GM12872 (cell line): ENCODE measurements around the gene CXCR5.

Source experiments
- TF ChIP-seq, protein P1 (sequence below): IDR thresholded peaks from 3 replicates; pipeline ENCODE4 v1.5.1; 2011; ENCODE audit warnings: low read depth, mild to moderate bottlenecking, low read length, moderate library complexity; ENCODE audit not compliant: insufficient read depth

Gene CXCR5

DNA sequence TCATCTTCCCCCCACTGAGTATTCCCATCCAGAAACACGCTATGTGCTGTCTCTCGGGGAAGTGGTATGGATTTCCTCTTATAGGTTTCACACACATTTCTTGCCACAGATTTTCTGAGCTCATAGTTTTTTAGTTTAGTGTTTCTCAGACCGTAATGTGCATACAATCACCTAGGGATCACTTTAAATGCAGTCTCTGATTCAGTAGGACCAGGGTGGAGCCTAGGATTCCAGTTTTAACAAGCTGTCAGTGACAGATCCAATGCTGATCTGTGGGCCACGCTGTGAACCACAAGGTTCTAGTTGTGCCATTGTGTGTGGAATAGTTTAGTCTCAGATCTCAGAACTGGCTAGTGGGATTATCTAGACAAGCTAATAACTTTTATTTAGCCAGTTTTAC lies 23.7 kb upstream of the CXCR5 start:
- TF ChIP-seq, protein P1, sequence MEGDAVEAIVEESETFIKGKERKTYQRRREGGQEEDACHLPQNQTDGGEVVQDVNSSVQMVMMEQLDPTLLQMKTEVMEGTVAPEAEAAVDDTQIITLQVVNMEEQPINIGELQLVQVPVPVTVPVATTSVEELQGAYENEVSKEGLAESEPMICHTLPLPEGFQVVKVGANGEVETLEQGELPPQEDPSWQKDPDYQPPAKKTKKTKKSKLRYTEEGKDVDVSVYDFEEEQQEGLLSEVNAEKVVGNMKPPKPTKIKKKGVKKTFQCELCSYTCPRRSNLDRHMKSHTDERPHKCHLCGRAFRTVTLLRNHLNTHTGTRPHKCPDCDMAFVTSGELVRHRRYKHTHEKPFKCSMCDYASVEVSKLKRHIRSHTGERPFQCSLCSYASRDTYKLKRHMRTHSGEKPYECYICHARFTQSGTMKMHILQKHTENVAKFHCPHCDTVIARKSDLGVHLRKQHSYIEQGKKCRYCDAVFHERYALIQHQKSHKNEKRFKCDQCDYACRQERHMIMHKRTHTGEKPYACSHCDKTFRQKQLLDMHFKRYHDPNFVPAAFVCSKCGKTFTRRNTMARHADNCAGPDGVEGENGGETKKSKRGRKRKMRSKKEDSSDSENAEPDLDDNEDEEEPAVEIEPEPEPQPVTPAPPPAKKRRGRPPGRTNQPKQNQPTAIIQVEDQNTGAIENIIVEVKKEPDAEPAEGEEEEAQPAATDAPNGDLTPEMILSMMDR: no peak

DNA sequence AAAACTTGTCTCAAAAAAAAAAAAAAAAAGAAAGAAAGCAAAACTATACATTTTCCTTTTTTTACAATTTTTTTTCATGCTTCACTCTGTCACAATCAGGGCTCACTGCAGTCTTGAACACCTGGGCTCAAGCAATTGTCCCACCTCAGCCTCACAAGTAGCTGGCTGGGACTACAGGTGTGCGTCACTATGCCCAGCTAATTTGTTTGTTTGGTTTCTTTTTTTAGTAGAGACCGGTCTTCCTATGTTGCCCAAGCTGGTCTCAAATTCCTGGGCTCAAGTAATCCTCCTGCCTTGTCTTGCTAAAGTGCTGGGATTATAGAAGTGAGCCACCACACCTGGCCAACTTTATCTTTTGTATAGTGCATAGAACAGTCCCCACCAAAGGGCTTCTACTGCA lies 15.0 kb upstream of the CXCR5 start:
- TF ChIP-seq, protein P1: no peak

DNA sequence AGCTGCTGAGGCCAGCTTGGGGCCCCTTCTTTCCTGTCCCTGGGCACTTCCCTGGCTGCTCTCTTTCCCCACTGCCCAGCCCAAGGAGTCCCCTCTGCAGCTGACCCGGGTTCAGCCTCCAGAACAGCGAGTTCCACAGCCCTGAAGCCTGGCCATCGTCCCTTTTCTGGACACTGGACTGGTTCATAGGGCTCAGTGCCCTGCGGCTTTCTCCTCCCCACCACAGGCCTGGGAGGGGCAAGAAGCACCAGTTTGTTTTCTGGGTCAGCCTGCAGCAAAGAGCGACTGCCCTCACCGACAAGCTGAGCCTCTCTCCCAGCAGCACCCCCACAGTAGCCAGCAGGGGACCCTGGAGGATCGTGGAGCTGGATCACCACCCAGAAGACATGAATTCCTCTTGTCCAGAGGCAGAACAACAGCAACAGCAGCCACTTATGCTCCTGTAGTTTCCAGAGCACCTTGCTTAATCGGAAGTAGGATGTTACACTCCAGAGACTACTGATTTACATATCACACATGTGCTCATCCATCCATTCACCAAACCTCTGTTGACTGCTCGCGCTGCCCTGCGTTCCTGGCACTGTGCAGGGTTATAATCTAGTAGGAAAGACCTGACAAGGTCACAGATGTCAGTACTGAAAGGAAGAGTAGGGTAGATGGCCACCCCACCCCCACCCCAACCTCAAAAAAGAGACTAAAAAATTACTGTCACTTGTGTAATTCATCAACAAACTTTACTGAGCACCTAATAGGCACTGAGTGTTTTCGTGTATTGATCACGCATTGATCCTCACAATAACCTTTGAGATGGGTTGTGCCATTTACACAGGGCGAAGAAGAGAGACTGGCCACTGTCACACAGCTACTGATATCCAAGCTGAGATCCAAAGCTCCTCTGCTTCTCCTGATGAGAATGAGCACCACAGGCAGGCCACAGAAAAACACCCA lies 13.0 kb upstream of the CXCR5 start:
- TF ChIP-seq, protein P1: 0 out of 3 replicates have a peak, but pooled peaks have one; percentile 16

DNA sequence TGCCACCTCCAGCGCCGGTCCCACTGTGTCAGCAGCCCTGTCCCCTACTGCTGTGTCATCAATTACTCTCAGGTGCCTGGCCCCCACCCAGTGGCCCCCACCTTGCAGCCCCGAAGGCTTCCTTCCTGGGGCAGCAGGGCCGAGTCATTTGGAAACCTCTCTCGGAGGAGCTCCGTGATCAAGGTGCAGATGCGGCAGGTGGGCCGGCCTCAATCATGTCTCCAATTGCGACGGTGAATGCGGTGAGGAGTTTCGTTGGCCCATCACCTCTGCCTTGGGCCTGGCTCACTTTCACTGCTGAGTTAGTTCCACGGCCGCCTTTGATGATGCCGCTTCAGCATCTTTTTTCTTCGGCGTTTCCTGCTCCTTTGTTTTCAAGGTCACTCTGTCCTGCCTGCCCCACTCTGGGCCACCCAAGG lies 11.3 kb upstream of the CXCR5 start:
- TF ChIP-seq, protein P1: no peak

DNA sequence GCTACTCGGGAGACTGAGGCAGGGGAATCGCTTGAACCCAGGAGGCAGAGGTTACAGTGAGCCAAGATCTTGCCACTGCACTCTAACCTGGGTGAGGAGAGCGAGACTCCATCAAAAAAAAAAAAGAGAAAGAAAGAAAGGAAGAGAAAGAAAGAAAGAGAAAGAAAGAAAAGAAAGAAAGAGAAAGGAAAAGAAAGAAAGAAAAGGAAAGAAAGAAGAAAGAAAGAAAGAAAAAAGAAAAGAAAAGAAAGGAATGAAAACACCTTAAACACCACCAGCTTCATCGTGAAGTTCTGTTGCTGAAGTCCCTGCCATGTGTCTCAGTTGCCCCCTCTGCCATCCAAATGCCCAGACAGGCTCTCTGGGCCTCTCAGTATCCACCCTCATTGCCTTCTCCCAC lies 9.9 kb upstream of the CXCR5 start:
- TF ChIP-seq, protein P1: no peak

DNA sequence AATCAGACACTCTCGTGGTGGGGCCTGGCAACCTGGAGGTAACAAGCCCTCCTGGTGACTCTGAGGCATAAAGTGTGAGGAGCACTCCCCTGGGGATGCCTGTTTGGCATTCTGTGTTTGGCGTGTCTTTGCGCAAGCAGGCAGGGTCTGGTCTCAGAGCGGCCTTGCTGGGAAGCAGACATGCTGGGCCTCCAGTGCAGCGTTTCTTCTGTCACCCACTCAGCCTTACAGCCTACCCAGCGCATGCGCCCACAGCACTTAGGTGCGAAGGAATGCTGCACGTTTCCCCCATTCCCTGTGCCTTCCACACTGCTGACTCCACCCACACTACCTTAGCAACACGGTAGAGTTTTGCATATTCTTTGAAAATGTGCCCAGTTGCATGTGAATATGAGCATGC lies 7.4 kb upstream of the CXCR5 start:
- TF ChIP-seq, protein P1: no peak

DNA sequence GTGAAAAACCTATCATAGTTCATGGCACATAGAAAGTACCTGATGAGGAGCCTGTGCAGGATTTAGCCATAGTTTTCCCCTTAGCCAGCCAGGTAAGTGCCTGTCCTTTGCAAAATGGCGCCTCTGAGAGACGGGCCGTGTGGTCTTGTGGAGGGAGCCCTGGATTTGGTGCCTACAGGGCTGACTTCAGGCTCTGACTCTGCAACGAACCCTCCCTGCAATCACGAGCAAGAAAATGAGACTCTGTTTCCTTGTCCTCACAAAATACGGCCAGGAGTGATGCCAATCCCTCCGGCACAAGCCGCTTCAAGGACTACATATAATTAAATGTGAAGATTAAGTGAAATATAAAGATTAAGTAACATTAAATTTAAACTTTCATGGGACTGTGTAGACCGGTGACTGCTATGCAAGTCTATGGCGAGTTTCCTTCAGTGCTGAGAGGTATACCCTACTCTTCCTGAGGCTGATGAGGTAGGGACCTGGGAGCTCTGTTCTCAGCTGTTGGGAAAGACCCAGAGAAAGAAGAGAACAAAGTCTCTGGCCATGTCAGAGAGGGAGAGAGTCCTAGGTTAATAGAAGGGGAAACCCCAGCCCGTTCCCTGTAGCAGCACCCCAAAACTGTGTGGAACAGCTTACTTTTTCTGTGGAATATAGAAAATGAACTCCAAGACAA lies 6.1 kb upstream of the CXCR5 start:
- TF ChIP-seq, protein P1: no peak
